Nephron (organoid): Measurements from ENCODE around the gene AFF3.
A peak's percentile ranks its signal among the peaks of the same experiment; 100 is the strongest.

ENCODE experiments used
- H3K27ac Mint-ChIP-seq, 3 experiments: 2 replicates each; pipeline ENCODE4 v1.8.0; 2020; ENCODE audit warnings: mixed read lengths in 3 of 3, mild to moderate bottlenecking in 2 of 3, moderate library complexity in 1 of 3
- H3K27me3 Mint-ChIP-seq: 2 replicates; pipeline ENCODE4 v1.8.0; 2021; ENCODE audit warnings: low read depth, mild to moderate bottlenecking, moderate library complexity, mixed read lengths
- H3K36me3 Mint-ChIP-seq: 2 replicates; pipeline ENCODE4 v1.8.0; 2020; ENCODE audit warnings: low read depth, mixed read lengths
- H3K4me1 Mint-ChIP-seq: 2 replicates; pipeline ENCODE4 v1.8.0; 2020; ENCODE audit warnings: mixed read lengths
- H3K4me3 Mint-ChIP-seq, 3 experiments: 2 replicates each; pipeline ENCODE4 v1.8.0; 2020; ENCODE audit warnings: mild to moderate bottlenecking in 3 of 3, mixed read lengths in 3 of 3, moderate library complexity in 2 of 3
- H3K9me3 Mint-ChIP-seq: 2 replicates; pipeline ENCODE4 v1.8.0; 2020; ENCODE audit warnings: mixed read lengths
- TF ChIP-seq, protein P1 (sequence below), 3 experiments: fragments of 200-600 bp; sonication (generic); IDR thresholded peaks; one replicate each; pipeline ENCODE4 v1.5.0; 2021; ENCODE audit warnings: antibody characterized with exemption in 3 of 3; ENCODE audit not compliant: unreplicated experiment in 3 of 3

AFF3 gene

DNA sequence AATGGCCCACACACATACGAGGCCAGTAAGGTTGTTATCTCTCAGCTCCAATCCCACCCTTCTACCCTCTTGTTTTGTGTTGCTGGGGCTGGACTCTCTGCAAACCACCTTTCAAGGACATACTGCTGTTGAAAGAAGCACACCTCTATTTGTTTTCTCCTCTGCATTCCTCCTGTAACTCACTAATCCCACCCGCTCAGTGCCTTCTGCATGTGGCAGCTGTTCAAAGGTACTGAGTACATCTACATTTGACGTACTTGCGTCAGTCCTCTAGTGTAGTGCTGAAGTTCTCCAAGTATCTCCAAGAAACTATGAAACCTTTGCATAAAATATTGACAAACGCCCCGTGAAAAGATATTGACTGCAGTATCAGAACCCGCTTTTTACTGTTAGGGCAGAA is 310.6 kb downstream of the AFF3 start:
- no peak overlapping the region for H3K4me3 Mint-ChIP-seq
- peaks cover 60% of the 10 kb centered on the region for H3K36me3 Mint-ChIP-seq
- no peaks in the 10 kb centered on the region for H3K9me3 Mint-ChIP-seq
- peaks cover 31% of the 10 kb centered on the region for H3K4me1 Mint-ChIP-seq
- peaks cover 4% of the 10 kb centered on the region for H3K27me3 Mint-ChIP-seq
- H3K27ac Mint-ChIP-seq: no peak overlapping the region
- TF ChIP-seq, protein P1, sequence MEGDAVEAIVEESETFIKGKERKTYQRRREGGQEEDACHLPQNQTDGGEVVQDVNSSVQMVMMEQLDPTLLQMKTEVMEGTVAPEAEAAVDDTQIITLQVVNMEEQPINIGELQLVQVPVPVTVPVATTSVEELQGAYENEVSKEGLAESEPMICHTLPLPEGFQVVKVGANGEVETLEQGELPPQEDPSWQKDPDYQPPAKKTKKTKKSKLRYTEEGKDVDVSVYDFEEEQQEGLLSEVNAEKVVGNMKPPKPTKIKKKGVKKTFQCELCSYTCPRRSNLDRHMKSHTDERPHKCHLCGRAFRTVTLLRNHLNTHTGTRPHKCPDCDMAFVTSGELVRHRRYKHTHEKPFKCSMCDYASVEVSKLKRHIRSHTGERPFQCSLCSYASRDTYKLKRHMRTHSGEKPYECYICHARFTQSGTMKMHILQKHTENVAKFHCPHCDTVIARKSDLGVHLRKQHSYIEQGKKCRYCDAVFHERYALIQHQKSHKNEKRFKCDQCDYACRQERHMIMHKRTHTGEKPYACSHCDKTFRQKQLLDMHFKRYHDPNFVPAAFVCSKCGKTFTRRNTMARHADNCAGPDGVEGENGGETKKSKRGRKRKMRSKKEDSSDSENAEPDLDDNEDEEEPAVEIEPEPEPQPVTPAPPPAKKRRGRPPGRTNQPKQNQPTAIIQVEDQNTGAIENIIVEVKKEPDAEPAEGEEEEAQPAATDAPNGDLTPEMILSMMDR (IDR thresholded peaks at IDR 0.05; ENCODE audit: unreplicated experiment in 3 of 3): no peak

DNA sequence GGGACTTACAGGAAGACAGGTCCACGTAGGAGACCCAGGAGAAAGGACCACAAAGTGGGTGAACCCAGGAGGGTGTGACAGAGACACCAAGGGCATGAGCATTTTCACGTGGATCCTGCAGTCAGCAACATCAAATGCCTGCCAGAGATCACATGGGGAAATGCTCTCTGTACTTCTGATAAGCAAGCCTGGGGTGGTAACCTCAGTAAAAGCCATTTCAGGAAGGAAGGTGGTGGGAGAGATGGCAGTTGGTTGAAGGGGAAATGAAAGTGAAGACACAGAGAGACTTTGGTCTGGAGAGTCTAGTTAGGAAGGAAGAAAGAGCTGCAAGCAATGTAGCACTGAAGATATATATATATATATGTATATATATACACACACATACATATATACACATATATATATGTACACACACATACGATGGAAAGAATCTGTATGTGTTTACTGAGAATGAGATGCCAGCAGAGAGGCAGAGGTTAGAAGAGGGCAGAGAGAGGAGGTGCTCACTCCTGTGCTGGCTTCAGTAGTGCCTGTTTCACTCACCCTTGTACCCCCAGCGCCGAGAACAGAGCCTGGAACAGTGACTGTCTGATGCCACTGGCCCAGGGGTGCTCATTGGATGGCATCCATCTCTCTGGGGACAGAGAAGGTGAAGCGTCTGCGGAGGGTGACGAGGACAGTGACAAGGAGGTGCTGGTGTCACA is 314.9 kb downstream of the AFF3 start:
- no peak overlapping the region for H3K27ac Mint-ChIP-seq
- H3K36me3 Mint-ChIP-seq: peaks cover 50% of the 10 kb centered on the region
- peaks cover 18% of the 10 kb centered on the region for H3K4me1 Mint-ChIP-seq
- no peaks in the 10 kb centered on the region for H3K9me3 Mint-ChIP-seq
- no peak overlapping the region for H3K4me3 Mint-ChIP-seq
- peaks cover 4% of the 10 kb centered on the region for H3K27me3 Mint-ChIP-seq
- TF ChIP-seq, protein P1 (IDR thresholded peaks at IDR 0.05; ENCODE audit: unreplicated experiment in 3 of 3): no peak

DNA sequence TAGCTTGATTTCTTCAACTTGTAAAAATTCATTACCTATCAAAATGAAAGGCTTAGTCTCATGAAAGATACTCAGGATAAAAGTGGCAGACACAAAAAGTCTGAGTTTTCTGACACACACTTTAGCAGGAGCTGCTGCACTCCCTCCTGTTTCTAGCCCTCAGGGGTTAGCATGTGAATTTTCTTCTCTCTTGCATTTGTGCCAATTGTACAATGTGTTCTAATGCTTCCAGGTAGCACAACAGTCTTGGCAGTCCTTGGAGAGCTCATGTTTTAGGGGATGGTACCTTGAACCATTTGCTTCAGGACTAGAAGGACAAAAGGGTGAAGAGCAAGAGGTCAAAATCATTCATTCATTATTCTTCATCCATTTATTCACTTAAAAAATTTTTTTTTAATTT is 316.8 kb downstream of the AFF3 start:
- Mint-ChIP-seq H3K27me3 (no peaks in the 10 kb centered on the region), H3K27ac (peak overlapping the region in 2 of 3 experiments; percentile 61 to 70), H3K4me3 (no peak overlapping the region), H3K9me3 (no peaks in the 10 kb centered on the region), H3K4me1 (peaks cover 17% of the 10 kb centered on the region), H3K36me3 (peaks cover 55% of the 10 kb centered on the region)
- TF ChIP-seq, protein P1 (IDR thresholded peaks at IDR 0.05; ENCODE audit: unreplicated experiment in 3 of 3): no peak

DNA sequence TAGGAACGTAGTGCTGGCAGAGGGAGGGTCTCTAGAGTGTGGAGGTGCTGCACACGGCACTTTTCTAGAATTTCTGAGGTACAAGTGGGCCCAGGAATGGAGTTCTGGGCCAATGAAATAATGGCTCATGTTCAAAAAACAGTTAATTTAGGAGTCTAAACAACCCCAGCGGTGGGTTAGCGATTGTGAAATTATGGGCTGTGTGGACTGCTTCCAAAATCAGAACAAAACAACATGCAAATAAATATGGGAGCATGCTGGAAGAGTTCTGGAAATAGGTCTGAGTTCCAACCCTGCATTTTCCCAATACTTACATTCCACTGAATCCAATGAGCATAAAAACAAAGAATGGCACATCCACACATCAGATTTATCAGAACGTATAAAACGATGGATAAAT is 317.6 kb downstream of the AFF3 start:
- peaks cover 17% of the 10 kb centered on the region for H3K4me1 Mint-ChIP-seq
- no peaks in the 10 kb centered on the region for H3K9me3 Mint-ChIP-seq
- peak overlapping the region in 2 of 3 experiments; percentile 39 to 63 for H3K27ac Mint-ChIP-seq
- TF ChIP-seq, protein P1 (IDR thresholded peaks at IDR 0.05; ENCODE audit: unreplicated experiment in 3 of 3): no peak
- H3K4me3 Mint-ChIP-seq: no peak overlapping the region
- H3K27me3 Mint-ChIP-seq: no peaks in the 10 kb centered on the region
- peaks cover 55% of the 10 kb centered on the region for H3K36me3 Mint-ChIP-seq

DNA sequence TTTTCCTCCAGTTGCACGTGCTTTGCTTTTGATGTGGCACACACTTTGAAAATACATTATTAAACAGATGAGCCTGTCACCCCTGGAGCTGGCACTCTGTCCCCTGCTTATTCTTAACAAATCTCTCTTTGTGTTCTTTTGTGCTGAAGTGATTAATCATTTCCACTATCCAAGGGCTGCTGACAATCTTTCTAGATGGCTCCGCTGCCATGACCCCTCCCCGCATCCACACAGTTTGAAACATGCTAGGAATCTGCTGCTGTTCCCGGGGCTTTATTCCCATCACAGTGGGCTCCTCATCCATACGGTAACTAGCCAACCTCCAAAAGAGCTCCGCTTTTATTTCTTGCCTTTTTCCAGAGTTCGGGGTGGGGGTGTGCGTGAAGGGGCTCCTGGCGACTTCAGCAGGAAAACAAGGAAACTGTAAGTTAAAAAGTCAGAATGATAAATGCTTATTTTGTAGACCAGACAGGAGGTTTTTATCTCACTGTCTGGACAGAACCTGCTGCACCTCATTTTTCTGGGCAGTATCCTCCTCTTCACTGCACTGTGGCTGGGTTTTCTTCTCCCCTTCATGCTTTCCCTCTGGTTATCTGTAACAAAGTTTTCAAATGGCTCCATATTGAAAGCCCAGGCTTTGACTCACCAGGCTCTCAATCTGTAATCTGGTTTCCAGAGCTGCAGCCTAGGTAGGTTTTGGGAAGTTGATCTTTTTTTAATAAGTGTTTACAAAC is 319.7 kb downstream of the AFF3 start:
- H3K27ac Mint-ChIP-seq: peak overlapping the region; percentile 56 to 78 (median 66)
- TF ChIP-seq, protein P1 (IDR thresholded peaks at IDR 0.05; ENCODE audit: unreplicated experiment in 3 of 3): no peak
- no peaks in the 10 kb centered on the region for H3K27me3 Mint-ChIP-seq
- peaks cover 23% of the 10 kb centered on the region for H3K4me1 Mint-ChIP-seq
- no peaks in the 10 kb centered on the region for H3K9me3 Mint-ChIP-seq
- no peak overlapping the region for H3K4me3 Mint-ChIP-seq
- peaks cover 48% of the 10 kb centered on the region for H3K36me3 Mint-ChIP-seq
